GM08714 (cell line): ENCODE measurements around the gene NCK2.
"Not testable (repeated sequence)": the region's sequence is repeated elsewhere in the genome, so short reads cannot be mapped to it uniquely, and the experiment has no call there.

Source experiments
- H3K4me3 ChIP-seq: fragments of 200-500 bp; sonication (Bioruptor generic); 2 replicates; pipeline ENCODE4 v1.5.1; 2014; ENCODE audit warnings: mild to moderate bottlenecking, low read length, inconsistent platforms
- ZNF274 ChIP-seq: IDR thresholded peaks from 2 replicates; pipeline ENCODE4 v1.6.1; 2012; ENCODE audit warnings: mild to moderate bottlenecking, low read depth, low read length

NCK2 gene

GRCh38 chr2:105756435-105756834 lies 11.7 kb downstream of the NCK2 start:
- no peak overlapping the region; the same call in 1 of the 2 replicates for H3K4me3 ChIP-seq
- TF ChIP-seq ZNF274 = no peak

GRCh38 chr2:105756865-105757264 lies 12.2 kb downstream of the NCK2 start:
- H3K4me3 ChIP-seq = not testable (repeated sequence)

DNA sequence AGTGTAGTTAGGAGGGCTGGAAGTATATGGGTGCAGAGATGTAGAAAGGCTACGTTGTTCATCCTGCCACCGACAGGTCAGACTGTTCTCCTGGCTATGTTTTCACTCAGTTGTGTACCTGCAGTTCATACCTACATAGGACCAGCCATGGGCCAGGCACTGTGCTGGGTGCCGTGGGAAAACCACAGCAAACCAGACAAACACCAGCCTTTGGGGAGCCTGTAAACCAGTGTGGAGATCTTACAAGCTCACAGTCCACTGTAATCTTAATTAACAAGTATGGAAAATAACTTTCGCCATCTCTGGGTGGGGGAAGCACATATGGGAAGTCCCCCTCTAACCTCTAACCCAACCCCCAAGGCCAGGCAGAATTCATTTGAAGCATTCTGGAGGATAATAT lies 12.7 kb downstream of the NCK2 start:
- H3K4me3 ChIP-seq = no peak overlapping the region; the same call in 1 of the 2 replicates
- TF ChIP-seq ZNF274 = no peak

GRCh38 chr2:105760191-105760590 lies 15.5 kb downstream of the NCK2 start:
- TF ChIP-seq ZNF274 = no peak
- no peak overlapping the region for H3K4me3 ChIP-seq

GRCh38 chr2:105760639-105761337 lies 16.1 kb downstream of the NCK2 start:
- TF ChIP-seq ZNF274 = no peak
- H3K4me3 ChIP-seq = no peak overlapping the region

- no peak for TF ChIP-seq ZNF274
- H3K4me3 ChIP-seq = no peak overlapping the region
These were observed 17.3 kb downstream of the NCK2 start for GRCh38 chr2:105761931-105762515.

DNA sequence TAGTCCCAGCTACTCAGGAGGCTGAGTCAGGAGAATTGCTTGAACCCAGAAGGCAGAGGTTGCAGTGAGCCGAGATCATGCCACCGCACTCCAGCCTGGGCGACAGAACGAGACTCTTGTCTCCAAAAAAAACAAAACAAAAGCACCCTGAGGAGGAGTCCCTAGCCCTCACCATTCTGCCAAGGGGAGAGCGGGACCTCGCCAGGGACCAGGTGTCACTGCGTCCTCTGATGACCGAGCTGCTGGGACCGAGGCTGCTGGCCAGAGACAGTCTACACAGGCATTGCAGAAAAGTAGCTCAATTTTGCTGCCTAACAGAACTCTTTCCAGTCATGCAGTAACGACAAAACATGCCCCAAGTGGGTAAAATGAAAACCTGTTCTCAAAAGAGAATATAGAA lies 18.4 kb downstream of the NCK2 start:
- no peak overlapping the region for H3K4me3 ChIP-seq
- TF ChIP-seq ZNF274 = no peak

- H3K4me3 ChIP-seq = no peak overlapping the region
- TF ChIP-seq ZNF274 = no peak
These were observed 19.3 kb downstream of the NCK2 start for GRCh38 chr2:105764059-105764458.

DNA sequence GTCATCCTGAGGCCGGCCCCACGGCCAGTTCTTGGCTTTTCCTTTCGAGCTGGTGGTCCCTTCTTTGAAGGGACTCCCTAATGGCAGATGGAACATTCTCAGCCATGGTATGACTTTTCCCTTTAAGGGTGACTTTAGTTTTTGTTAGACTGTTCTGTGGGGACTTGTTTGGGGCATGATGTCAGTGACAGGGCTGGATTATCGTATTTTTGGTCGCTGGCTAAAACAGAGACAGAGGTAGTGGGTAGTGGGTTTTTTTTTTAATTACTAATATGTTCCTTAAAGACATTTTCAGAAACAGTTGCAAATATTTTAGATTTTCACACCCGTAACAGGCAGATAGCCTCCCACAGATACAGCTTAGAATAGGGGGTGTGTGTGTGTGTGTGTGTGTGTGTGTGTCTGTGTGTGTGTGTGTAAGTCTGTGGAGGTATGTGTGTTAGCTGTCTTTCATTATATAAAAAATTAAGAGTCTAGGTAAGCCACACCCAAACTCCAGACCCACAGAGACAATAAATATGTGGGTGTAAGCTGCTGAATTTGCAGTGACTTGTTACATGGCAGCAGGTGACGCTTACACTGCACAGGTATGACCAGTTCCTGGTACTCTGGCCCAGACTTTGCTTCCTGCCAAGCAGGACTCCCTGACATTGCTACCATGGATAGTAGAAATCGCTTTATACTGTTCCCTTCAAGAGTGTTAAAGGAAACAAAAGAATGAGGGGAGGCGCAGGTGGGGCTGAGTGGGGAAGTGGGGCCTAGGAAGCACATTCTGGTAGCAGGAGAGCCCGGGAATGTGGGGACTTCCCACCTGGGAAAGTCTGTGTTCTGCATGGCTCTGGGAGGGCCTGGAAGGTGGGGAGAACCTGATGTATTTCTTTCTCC lies 20.9 kb downstream of the NCK2 start:
- TF ChIP-seq ZNF274 = no peak
- H3K4me3 ChIP-seq = no peak overlapping the region

GRCh38 chr2:105766300-105766866 lies 21.7 kb downstream of the NCK2 start:
- no peak for TF ChIP-seq ZNF274

DNA sequence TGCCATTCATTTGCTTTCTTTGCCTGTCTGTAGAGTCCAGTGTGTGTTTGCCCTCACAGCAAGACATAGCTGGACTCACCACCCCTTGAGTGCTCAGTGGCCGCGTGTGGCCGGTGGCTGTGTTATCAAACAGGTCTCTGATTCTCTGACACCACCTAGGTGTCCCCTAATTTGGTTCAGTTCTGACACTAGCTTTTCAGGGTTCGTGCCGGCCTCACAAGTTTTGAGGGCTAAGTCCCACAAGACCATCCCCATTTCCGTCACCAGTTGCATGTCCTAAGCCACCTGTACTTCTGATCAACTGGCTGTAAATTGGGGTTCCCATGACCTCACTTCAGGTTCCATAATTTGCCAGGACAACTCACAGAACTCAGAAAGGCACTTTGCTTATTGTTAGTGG lies 23.5 kb downstream of the NCK2 start:
- TF ChIP-seq ZNF274 = no peak
- H3K4me3 ChIP-seq = no peak overlapping the region

More at GRCh38 chr2:105766300-105766866, 21.7 kb downstream of the NCK2 start:
- H3K4me3 ChIP-seq = no peak overlapping the region

DNA sequence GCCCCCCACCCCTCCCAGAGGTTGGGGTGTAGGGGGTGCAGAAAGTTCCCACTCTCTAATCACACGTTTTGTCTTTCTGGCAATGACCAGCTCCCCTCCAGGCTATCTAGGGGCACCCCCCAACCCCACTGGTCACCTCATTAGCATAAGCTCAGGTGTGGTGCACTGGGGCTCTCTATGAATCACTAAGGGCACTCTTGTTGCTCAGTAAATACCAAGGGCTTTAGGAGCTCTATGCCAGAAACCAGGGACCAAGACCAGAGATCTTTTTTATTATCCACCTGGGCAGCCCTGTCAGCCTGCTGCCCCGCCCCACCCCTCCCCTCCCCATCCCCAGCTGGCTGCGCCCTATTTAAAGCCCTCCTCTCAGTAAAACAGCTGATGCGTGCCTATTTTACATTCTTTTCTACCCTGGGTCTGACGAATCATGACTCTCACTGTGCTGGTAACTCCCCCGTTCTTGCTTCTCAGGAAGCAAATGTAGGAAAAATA lies 24.3 kb downstream of the NCK2 start:
- H3K4me3 ChIP-seq = no peak overlapping the region
- no peak for TF ChIP-seq ZNF274

- TF ChIP-seq ZNF274 = no peak
- H3K4me3 ChIP-seq = no peak overlapping the region
These were observed 24.8 kb downstream of the NCK2 start for GRCh38 chr2:105769504-105769903.

GRCh38 chr2:105770149-105770548 lies 25.4 kb downstream of the NCK2 start:
- TF ChIP-seq ZNF274 = no peak
- H3K4me3 ChIP-seq = no peak overlapping the region

- not testable (repeated sequence) for H3K4me3 ChIP-seq
These were observed 26.6 kb downstream of the NCK2 start for GRCh38 chr2:105771291-105771690.
